Liver (tissue), 9 donors: ENCODE measurements around the gene RPS3. TPM values are rescaled to one million over a fixed set of nuclear protein-coding genes. Genes with fewer than 3 reads are reported as not detected.

Experiments
- DNase-seq: peaks from one replicate; pipeline ENCODE4 v3.0.0-alpha.2; 2017; ENCODE audit warnings: low spot score
- H3K27ac ChIP-seq, 2 donors: one replicate each; pipeline ENCODE4 v1.7.0; 2013; ENCODE audit warnings: inconsistent platforms in 2 of 2, low read length in 2 of 2, control low read depth in 1 of 2, low read depth in 1 of 2, mild to moderate bottlenecking in 1 of 2
- H3K27me3 ChIP-seq, 4 donors: one replicate each; pipeline versions ENCODE4 v1.6.1 to v1.7.0; 2013; ENCODE audit warnings: low read length in 3 of 4, inconsistent platforms in 1 of 4, mild to moderate bottlenecking in 1 of 4, moderate library complexity in 1 of 4; ENCODE audit not compliant: control insufficient read depth in 4 of 4, insufficient read depth in 4 of 4
- H3K36me3 ChIP-seq, 4 donors: one replicate each; pipeline versions ENCODE4 v1.6.1 to v1.7.0; 2013; ENCODE audit warnings: low read length in 3 of 4, mild to moderate bottlenecking in 3 of 4, low read depth in 1 of 4, moderate library complexity in 1 of 4; ENCODE audit not compliant: control insufficient read depth in 4 of 4, insufficient read depth in 3 of 4
- H3K4me1 ChIP-seq, 4 donors: one replicate each; pipeline versions ENCODE4 v1.6.1 to v1.7.0; 2013; ENCODE audit warnings: low read length in 3 of 4, mild to moderate bottlenecking in 3 of 4, moderate library complexity in 1 of 4; ENCODE audit not compliant: control insufficient read depth in 4 of 4, insufficient read depth in 4 of 4
- H3K4me3 ChIP-seq, 3 donors: one replicate each; pipeline versions ENCODE4 v1.6.1 to v1.7.0; 2013; ENCODE audit warnings: low read length in 3 of 3, control low read depth in 1 of 3, low read depth in 1 of 3, mild to moderate bottlenecking in 1 of 3
- H3K9ac ChIP-seq, 2 donors: one replicate each; pipeline ENCODE4 v1.7.0; 2013; ENCODE audit warnings: low read length in 2 of 2, mild to moderate bottlenecking in 2 of 2, moderate library complexity in 2 of 2, control low read depth in 1 of 2, low read depth in 1 of 2
- H3K9me3 ChIP-seq, 4 donors: one replicate each; pipeline versions ENCODE4 v1.6.1 to v1.7.0; 2013; ENCODE audit warnings: low read length in 3 of 4; ENCODE audit not compliant: control insufficient read depth in 4 of 4
- EGR1 ChIP-seq, 2 donors: IDR thresholded peaks; 2 replicates each; pipeline ENCODE4 v1.6.1; 2016 to 2018; ENCODE audit warnings: antibody characterized with exemption in 2 of 2, low read depth in 2 of 2
- FOXA1 ChIP-seq: IDR thresholded peaks from 2 replicates; pipeline ENCODE4 v1.6.1; 2016; ENCODE audit warnings: antibody characterized with exemption
- FOXA2 ChIP-seq: IDR thresholded peaks from 2 replicates; pipeline ENCODE4 v1.6.1; 2016; ENCODE audit warnings: antibody characterized with exemption
- GABPA ChIP-seq, 2 donors: IDR thresholded peaks in 1 of 2; conservative IDR thresholded peaks in 1 of 2; 2 replicates each; pipeline ENCODE4 v1.6.1; 2016; ENCODE audit warnings: antibody characterized with exemption in 2 of 2, mild to moderate bottlenecking in 1 of 2, moderate library complexity in 1 of 2
- HNF4G ChIP-seq: IDR thresholded peaks from 2 replicates; pipeline ENCODE4 v1.6.1; 2016; ENCODE audit warnings: antibody characterized with exemption
- JUND ChIP-seq, 2 donors: IDR thresholded peaks; 2 replicates each; pipeline ENCODE4 v1.6.1; 2016; ENCODE audit warnings: antibody characterized with exemption in 2 of 2
- NR2F2 ChIP-seq: IDR thresholded peaks from 2 replicates; pipeline ENCODE4 v1.6.1; 2016; ENCODE audit warnings: antibody characterized with exemption
- RXRA ChIP-seq, 2 donors: IDR thresholded peaks; 2 replicates each; pipeline ENCODE4 v1.6.1; 2017 to 2018; ENCODE audit warnings: antibody characterized with exemption in 2 of 2, mild to moderate bottlenecking in 1 of 2
- SP1 ChIP-seq: IDR thresholded peaks from 2 replicates; pipeline ENCODE4 v1.6.1; 2018; ENCODE audit warnings: antibody characterized with exemption, mild to moderate bottlenecking
- TAF1 ChIP-seq: conservative IDR thresholded peaks from 2 replicates; pipeline ENCODE4 v1.6.1; 2016; ENCODE audit warnings: antibody characterized with exemption, mild to moderate bottlenecking
- YY1 ChIP-seq: IDR thresholded peaks from 2 replicates; pipeline ENCODE4 v1.6.1; 2016; ENCODE audit warnings: antibody characterized with exemption, mild to moderate bottlenecking
- WGBS: extraction: QIAGEN DNeasy Blood & Tissue Kit; methylation state at CpG from one replicate; pipeline ENCODE4 v1.1.7; 2013; 5-methylcytosine and 5-hydroxymethylcytosine counted together
- polyA plus RNA-seq, 2 donors: library from polyadenylated mRNA; stranded (reverse) in 1 of 2; unstranded in 1 of 2; fragments of 200-250 nt in 1 of 2; fragments of >200 nt in 1 of 2; fragmentation: Nextera tagmentation in 1 of 2; extraction: Ambion mirVana in 1 of 2; gene quantifications; one replicate each; pipeline versions ENCODE4 v1.2.1 to v1.2.3, GENCODE V29; 2013 to 2015
- total RNA-seq, 2 donors: library from RNA; depleted of rRNA; stranded (reverse); fragments of >200 nt; gene quantifications; one replicate each; pipeline ENCODE4 v1.2.3, GENCODE V29; 2014
- TF ChIP-seq, protein P1 (sequence below): IDR thresholded peaks from 2 replicates; pipeline ENCODE4 v1.6.1; 2016; ENCODE audit warnings: antibody characterized with exemption
- TF ChIP-seq, protein P2 (sequence below): IDR thresholded peaks from 2 replicates; pipeline ENCODE4 v1.6.1; 2016; ENCODE audit warnings: antibody characterized with exemption
- TF ChIP-seq, protein P3 (sequence below): IDR thresholded peaks from 2 replicates; pipeline ENCODE4 v1.6.1; 2016; ENCODE audit warnings: antibody characterized with exemption, mild to moderate bottlenecking
- TF ChIP-seq, protein P4 (sequence below): fragments of 150-350 bp; IDR thresholded peaks from 2 replicates; pipeline ENCODE4 v1.5.1; 2017; ENCODE audit warnings: improper control_type of control experiment, low read depth, low read length; ENCODE audit not compliant: missing input control
- TF ChIP-seq, protein P5 (sequence below): IDR thresholded peaks from 2 replicates; pipeline ENCODE4 v1.6.1; 2016; ENCODE audit warnings: antibody characterized with exemption
- donor health status: healthy.
- donor health status: healthy.
- donor health status: healthy.
- donor health status: healthy.
- donor health status: healthy.

The RPS3 gene
- total and polyA plus RNA-seq, 4 donors = 289 to 1,115 (median 492) TPM

DNA sequence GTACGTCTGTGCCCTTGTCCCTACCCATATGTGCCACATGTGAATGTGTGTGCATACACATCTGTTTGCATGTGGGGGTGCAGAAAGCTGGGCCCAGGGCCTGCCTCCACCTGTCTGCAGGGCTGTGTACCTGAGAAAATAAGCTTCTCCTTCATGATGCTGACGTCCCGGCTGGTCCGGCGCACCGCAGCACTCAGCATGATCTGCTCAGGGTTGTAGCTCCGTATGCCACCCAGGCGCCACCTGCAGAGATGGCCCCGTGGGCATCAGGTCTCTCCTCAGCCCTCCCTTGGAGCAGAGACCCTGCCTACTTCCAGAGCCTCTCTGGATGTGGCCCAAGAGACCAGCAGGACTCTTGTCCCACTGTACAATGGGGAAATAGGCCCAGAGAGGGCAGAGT, 37.5 kb downstream of the RPS3 start:
- no peaks in the 10 kb centered on the region for H3K9me3 ChIP-seq
- peaks cover 0 to 4% (median 0%) of the 10 kb centered on the region in 4 donors for H3K27me3 ChIP-seq
- H3K4me3 ChIP-seq = no peak overlapping the region
- no peak overlapping the region for H3K9ac ChIP-seq
- 95% methylated on average over 9 of the region's 9 CpGs for WGBS
- no peak for DNase-seq
- no peak overlapping the region for H3K27ac ChIP-seq
- H3K36me3 ChIP-seq = no peaks in the 10 kb centered on the region
- H3K4me1 ChIP-seq = no peaks in the 10 kb centered on the region
- TF ChIP-seq, protein P1, sequence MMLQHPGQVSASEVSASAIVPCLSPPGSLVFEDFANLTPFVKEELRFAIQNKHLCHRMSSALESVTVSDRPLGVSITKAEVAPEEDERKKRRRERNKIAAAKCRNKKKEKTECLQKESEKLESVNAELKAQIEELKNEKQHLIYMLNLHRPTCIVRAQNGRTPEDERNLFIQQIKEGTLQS = no peak
- TF ChIP-seq FOXA2 (no peak), GABPA (IDR thresholded peaks at IDR 0.05 in 1 of 2, conservative IDR thresholded peaks at IDR 0.05 in 1 of 2) (no peak), SP1 (no peak), EGR1 (IDR thresholded peaks at IDR 0.05; ENCODE audit: low read depth in 2 of 2) (no peak), YY1 (no peak), RXRA (IDR thresholded peaks at IDR 0.05) (no peak), FOXA1 (no peak), TAF1 (no peak), HNF4G (no peak), NR2F2 (no peak), JUND (IDR thresholded peaks at IDR 0.05) (no peak)
- TF ChIP-seq, protein P2, sequence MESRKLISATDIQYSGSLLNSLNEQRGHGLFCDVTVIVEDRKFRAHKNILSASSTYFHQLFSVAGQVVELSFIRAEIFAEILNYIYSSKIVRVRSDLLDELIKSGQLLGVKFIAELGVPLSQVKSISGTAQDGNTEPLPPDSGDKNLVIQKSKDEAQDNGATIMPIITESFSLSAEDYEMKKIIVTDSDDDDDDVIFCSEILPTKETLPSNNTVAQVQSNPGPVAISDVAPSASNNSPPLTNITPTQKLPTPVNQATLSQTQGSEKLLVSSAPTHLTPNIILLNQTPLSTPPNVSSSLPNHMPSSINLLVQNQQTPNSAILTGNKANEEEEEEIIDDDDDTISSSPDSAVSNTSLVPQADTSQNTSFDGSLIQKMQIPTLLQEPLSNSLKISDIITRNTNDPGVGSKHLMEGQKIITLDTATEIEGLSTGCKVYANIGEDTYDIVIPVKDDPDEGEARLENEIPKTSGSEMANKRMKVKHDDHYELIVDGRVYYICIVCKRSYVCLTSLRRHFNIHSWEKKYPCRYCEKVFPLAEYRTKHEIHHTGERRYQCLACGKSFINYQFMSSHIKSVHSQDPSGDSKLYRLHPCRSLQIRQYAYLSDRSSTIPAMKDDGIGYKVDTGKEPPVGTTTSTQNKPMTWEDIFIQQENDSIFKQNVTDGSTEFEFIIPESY = no peak
- TF ChIP-seq, protein P3, sequence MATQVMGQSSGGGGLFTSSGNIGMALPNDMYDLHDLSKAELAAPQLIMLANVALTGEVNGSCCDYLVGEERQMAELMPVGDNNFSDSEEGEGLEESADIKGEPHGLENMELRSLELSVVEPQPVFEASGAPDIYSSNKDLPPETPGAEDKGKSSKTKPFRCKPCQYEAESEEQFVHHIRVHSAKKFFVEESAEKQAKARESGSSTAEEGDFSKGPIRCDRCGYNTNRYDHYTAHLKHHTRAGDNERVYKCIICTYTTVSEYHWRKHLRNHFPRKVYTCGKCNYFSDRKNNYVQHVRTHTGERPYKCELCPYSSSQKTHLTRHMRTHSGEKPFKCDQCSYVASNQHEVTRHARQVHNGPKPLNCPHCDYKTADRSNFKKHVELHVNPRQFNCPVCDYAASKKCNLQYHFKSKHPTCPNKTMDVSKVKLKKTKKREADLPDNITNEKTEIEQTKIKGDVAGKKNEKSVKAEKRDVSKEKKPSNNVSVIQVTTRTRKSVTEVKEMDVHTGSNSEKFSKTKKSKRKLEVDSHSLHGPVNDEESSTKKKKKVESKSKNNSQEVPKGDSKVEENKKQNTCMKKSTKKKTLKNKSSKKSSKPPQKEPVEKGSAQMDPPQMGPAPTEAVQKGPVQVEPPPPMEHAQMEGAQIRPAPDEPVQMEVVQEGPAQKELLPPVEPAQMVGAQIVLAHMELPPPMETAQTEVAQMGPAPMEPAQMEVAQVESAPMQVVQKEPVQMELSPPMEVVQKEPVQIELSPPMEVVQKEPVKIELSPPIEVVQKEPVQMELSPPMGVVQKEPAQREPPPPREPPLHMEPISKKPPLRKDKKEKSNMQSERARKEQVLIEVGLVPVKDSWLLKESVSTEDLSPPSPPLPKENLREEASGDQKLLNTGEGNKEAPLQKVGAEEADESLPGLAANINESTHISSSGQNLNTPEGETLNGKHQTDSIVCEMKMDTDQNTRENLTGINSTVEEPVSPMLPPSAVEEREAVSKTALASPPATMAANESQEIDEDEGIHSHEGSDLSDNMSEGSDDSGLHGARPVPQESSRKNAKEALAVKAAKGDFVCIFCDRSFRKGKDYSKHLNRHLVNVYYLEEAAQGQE = no peak
- TF ChIP-seq, protein P4, sequence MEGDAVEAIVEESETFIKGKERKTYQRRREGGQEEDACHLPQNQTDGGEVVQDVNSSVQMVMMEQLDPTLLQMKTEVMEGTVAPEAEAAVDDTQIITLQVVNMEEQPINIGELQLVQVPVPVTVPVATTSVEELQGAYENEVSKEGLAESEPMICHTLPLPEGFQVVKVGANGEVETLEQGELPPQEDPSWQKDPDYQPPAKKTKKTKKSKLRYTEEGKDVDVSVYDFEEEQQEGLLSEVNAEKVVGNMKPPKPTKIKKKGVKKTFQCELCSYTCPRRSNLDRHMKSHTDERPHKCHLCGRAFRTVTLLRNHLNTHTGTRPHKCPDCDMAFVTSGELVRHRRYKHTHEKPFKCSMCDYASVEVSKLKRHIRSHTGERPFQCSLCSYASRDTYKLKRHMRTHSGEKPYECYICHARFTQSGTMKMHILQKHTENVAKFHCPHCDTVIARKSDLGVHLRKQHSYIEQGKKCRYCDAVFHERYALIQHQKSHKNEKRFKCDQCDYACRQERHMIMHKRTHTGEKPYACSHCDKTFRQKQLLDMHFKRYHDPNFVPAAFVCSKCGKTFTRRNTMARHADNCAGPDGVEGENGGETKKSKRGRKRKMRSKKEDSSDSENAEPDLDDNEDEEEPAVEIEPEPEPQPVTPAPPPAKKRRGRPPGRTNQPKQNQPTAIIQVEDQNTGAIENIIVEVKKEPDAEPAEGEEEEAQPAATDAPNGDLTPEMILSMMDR = no peak
- TF ChIP-seq, protein P5, sequence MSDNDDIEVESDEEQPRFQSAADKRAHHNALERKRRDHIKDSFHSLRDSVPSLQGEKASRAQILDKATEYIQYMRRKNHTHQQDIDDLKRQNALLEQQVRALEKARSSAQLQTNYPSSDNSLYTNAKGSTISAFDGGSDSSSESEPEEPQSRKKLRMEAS = no peak
